ENCODE data around the gene SRGAP3. TPM values are rescaled to one million over a fixed set of nuclear protein-coding genes. Genes with fewer than 3 reads are reported as not detected.

The SRGAP3 gene
- polyA plus RNA-seq, 3 donors = 0.27 to 1.3 (median 0.87) TPM

DNA sequence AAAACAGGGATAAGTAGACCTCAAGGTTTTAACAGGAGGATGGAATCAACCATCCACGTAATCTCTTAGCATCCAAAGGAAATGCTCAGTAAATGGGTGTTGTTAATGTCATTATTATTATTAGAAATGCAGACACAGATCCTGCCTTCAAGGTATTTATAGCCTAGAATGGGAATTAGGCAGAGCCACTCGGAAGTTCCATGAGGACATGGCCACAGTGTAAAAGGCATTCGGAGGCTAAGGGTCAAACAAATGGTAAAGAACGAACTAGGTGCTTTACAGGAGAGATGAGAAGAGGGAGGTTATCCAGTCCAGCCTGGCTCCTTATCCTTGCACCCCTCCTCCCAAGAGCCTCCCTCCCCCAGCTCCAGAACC is 65.0 kb downstream of the SRGAP3 start:
- no peak overlapping the region for H3K27ac ChIP-seq (ENCODE audit: low read depth in 1 of 2, low read length in 2 of 2)
- H2AFZ ChIP-seq (ENCODE audit: insufficient read depth, low read depth, low read length, poor library complexity, severe bottlenecking) = no peak overlapping the region
- H3K4me1 ChIP-seq (ENCODE audit: control insufficient read depth in 1 of 2, insufficient read depth in 2 of 2, low read length in 2 of 2) = peaks cover 16 to 17% of the 10 kb centered on the region in 2 donors
- peak overlapping the region in 1 of 7 donors; percentile 38 for H3K27ac Mint-ChIP-seq
- H3K36me3 ChIP-seq (replicated peaks in 1 of 2; ENCODE audit: control insufficient read depth in 1 of 2, insufficient read depth in 2 of 2, low read length in 2 of 2) = no peaks in the 10 kb centered on the region
- no peak overlapping the region for H3K4me3 Mint-ChIP-seq
- no peak overlapping the region for H3K4me3 ChIP-seq (replicated peaks in 1 of 3; ENCODE audit: low read depth in 2 of 3, low read length in 3 of 3)
- peaks cover 20% of the 10 kb centered on the region for H3K4me1 Mint-ChIP-seq
- H3K36me3 Mint-ChIP-seq = no peaks in the 10 kb centered on the region
- no peaks in the 10 kb centered on the region for H3K9me3 Mint-ChIP-seq
- H3K79me2 ChIP-seq (ENCODE audit: insufficient read depth, low read length) = no peaks in the 10 kb centered on the region
- no peak overlapping the region for H3K9ac ChIP-seq (ENCODE audit: insufficient read depth, low read length, poor library complexity, severe bottlenecking)
- no peaks in the 10 kb centered on the region for H3K9me3 ChIP-seq (replicated peaks in 1 of 2; ENCODE audit: control insufficient read depth in 1 of 2, insufficient read depth in 1 of 2, low read length in 2 of 2)
- 100% methylated on average over 1 of the region's 4 CpGs for WGBS (ENCODE audit: insufficient coverage)
- intact Hi-C loops (cut with micrococcal nuclease) = no loop called here
- no peaks in the 10 kb centered on the region for H4K20me1 ChIP-seq (ENCODE audit: insufficient read depth, low read length)
- peaks cover 0 to 2% (median 1%) of the 10 kb centered on the region in 3 donors for H3K27me3 Mint-ChIP-seq (ENCODE audit: low read depth in 3 of 3)
- DNase-seq = no peak
- TF ChIP-seq, protein P1, sequence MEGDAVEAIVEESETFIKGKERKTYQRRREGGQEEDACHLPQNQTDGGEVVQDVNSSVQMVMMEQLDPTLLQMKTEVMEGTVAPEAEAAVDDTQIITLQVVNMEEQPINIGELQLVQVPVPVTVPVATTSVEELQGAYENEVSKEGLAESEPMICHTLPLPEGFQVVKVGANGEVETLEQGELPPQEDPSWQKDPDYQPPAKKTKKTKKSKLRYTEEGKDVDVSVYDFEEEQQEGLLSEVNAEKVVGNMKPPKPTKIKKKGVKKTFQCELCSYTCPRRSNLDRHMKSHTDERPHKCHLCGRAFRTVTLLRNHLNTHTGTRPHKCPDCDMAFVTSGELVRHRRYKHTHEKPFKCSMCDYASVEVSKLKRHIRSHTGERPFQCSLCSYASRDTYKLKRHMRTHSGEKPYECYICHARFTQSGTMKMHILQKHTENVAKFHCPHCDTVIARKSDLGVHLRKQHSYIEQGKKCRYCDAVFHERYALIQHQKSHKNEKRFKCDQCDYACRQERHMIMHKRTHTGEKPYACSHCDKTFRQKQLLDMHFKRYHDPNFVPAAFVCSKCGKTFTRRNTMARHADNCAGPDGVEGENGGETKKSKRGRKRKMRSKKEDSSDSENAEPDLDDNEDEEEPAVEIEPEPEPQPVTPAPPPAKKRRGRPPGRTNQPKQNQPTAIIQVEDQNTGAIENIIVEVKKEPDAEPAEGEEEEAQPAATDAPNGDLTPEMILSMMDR (IDR thresholded peaks at IDR 0.05) = no peak
- no peak overlapping the region for H3K4me2 ChIP-seq (replicated peaks; ENCODE audit: extremely low read depth, low read length, poor library complexity, severe bottlenecking)
- H3K27me3 ChIP-seq (ENCODE audit: control insufficient read depth in 2 of 2, insufficient read depth in 2 of 2, low read length in 2 of 2) = no peaks in the 10 kb centered on the region

GRCh38 chr3:9183811-9184460 is 65.5 kb downstream of the SRGAP3 start:
- Histone ChIP-seq H3K9me3 (replicated peaks in 1 of 2; ENCODE audit: control insufficient read depth in 1 of 2, insufficient read depth in 1 of 2, low read length in 2 of 2) (no peaks in the 10 kb centered on the region), H3K4me3 (replicated peaks in 1 of 3; ENCODE audit: low read depth in 2 of 3, low read length in 3 of 3) (no peak overlapping the region), H3K27me3 (ENCODE audit: control insufficient read depth in 2 of 2, insufficient read depth in 2 of 2, low read length in 2 of 2) (no peaks in the 10 kb centered on the region), H3K4me1 (ENCODE audit: control insufficient read depth in 1 of 2, insufficient read depth in 2 of 2, low read length in 2 of 2) (peaks cover 22% of the 10 kb centered on the region in 2 donors), H3K9ac (ENCODE audit: insufficient read depth, low read length, poor library complexity, severe bottlenecking) (no peak overlapping the region), H4K20me1 (ENCODE audit: insufficient read depth, low read length) (no peaks in the 10 kb centered on the region), H3K79me2 (ENCODE audit: insufficient read depth, low read length) (no peaks in the 10 kb centered on the region), H3K36me3 (replicated peaks in 1 of 2; ENCODE audit: control insufficient read depth in 1 of 2, insufficient read depth in 2 of 2, low read length in 2 of 2) (no peaks in the 10 kb centered on the region), H3K4me2 (replicated peaks; ENCODE audit: extremely low read depth, low read length, poor library complexity, severe bottlenecking) (no peak overlapping the region), H2AFZ (ENCODE audit: insufficient read depth, low read depth, low read length, poor library complexity, severe bottlenecking) (no peak overlapping the region), H3K27ac (ENCODE audit: low read depth in 1 of 2, low read length in 2 of 2) (no peak overlapping the region)
- no peaks in the 10 kb centered on the region for H3K9me3 Mint-ChIP-seq
- H3K27ac Mint-ChIP-seq = peak overlapping the region in 1 of 7 donors; percentile 5
- no peaks in the 10 kb centered on the region for H3K36me3 Mint-ChIP-seq
- DNase-seq = no peak
- TF ChIP-seq, protein P1 (IDR thresholded peaks at IDR 0.05) = no peak
- 97% methylated on average over 9 of the region's 10 CpGs for WGBS (ENCODE audit: insufficient coverage)
- intact Hi-C loops (cut with micrococcal nuclease) = no loop called here
- no peak overlapping the region for H3K4me3 Mint-ChIP-seq
- peaks cover 25% of the 10 kb centered on the region for H3K4me1 Mint-ChIP-seq
- H3K27me3 Mint-ChIP-seq (ENCODE audit: low read depth in 3 of 3) = peaks cover 0 to 2% (median 1%) of the 10 kb centered on the region in 3 donors

Measured in CD14-positive monocyte (primary cell).